IPS DF 19.7 (cell line): ENCODE measurements around the gene FAM90A26.
"Not testable (repeated sequence)": the region's sequence is repeated elsewhere in the genome, so short reads cannot be mapped to it uniquely, and the experiment has no call there.

ENCODE experiments used
- DNase-seq: peaks from one replicate; pipeline ENCODE4 v3.0.0-alpha.2; 2013; ENCODE audit warnings: low read depth, low spot score

FAM90A26 gene

DNA sequence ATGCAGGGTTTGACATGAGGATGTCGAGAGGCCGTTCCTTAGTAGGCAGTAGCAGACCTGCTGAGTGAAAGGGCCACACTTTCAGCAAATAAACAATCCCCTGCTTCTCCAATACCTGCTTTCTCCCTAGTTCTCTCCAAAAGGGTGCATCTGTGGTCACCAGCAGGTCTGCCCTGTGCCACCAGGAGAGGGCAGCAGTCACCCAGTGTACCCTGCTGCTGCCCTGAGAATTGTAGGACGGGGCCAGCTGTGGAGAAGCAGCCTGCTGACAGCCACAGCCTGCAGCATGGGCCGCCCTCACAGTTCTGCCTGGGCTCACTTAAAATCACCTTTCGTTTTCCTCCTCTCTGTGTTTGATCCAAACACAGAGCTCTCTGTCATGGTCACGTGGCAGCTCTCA is 11.8 kb upstream of the FAM90A26 start:
- not testable (repeated sequence) for DNase-seq

DNA sequence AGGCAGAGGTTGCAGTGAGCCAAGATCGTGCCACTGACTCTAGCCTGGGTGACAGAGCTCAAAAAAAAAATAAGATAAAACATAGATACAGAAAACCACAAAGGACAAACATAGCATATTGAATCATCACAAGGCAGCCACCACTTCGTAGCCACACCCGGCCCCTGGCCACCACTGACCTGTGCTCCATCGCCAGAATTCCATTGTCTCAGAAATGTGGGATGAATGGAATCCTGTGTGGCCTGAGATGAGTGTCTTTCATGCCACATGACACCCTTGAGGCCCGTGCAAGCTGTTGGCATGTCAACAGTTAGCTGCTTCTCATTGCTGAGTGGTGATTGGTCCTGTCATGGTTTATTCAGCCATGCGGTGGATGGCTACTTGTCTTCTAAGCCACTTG is 10.2 kb upstream of the FAM90A26 start:
- not testable (repeated sequence) for DNase-seq

GRCh38 chr4:9165990-9166389 is 4.2 kb upstream of the FAM90A26 start:
- not testable (repeated sequence) for DNase-seq

- DNase-seq, result not testable (repeated sequence)
These were observed 40.1 kb downstream of the FAM90A26 start, which contains the start of gene USP17L10 for GRCh38 chr4:9210357-9210756. Gene USP17L10, plus strand, starts transcription at chr4:9210657. Its CDS starts 0 bp downstream, at chr4:9210657.

DNA sequence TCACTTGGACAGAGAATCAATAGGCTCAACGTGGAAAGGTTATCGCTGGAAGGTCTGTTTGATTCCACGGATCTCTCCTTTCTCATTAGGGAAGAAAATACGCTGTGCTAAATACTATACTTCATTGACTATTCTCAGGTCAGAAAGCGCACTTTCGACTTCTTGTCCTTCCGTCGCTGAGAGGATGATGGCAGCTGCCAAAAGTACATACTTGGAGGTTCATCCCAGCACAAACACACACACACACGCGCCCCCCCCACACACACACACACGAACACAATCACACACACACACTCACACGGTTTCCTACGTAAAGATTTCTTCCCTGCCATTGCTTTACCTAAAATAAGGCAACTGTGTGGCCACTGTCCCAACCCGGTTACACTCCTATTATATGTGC is 44.5 kb downstream of the FAM90A26 start:
- DNase-seq, result not testable (repeated sequence)

GRCh38 chr4:9215105-9215504 is 44.9 kb downstream of the FAM90A26 start, which contains the start of gene USP17L11:
Gene USP17L11, plus strand, starts transcription at chr4:9215405. Its CDS starts 0 bp downstream, at chr4:9215405.
- not testable (repeated sequence) for DNase-seq

GRCh38 chr4:9219852-9220251 is 49.6 kb downstream of the FAM90A26 start, which contains the start of gene USP17L12:
Gene USP17L12, plus strand, starts transcription at chr4:9220152. Its CDS starts 0 bp downstream, at chr4:9220152.
- DNase-seq, result not testable (repeated sequence)

GRCh38 chr4:9224596-9224995 is 54.4 kb downstream of the FAM90A26 start, which contains the start of gene USP17L13:
Gene USP17L13, plus strand, starts transcription at chr4:9224896. Its CDS starts 0 bp downstream, at chr4:9224896.
- not testable (repeated sequence) for DNase-seq
